SHP77 treated with DMSO at 0.1 percent for 48 hours (cell line): Measurements from ENCODE around the gene PTPMT1.
A peak's percentile ranks its signal among the peaks of the same experiment; 100 is the strongest.
"Not testable (repeated sequence)": the region's sequence is repeated elsewhere in the genome, so short reads cannot be mapped to it uniquely, and the experiment has no call there.

Experiments
- DNase-seq: peaks from one replicate; lab custom pipeline; 2025; lab: John Stamatoyannopoulos, UW

PTPMT1 gene

DNA sequence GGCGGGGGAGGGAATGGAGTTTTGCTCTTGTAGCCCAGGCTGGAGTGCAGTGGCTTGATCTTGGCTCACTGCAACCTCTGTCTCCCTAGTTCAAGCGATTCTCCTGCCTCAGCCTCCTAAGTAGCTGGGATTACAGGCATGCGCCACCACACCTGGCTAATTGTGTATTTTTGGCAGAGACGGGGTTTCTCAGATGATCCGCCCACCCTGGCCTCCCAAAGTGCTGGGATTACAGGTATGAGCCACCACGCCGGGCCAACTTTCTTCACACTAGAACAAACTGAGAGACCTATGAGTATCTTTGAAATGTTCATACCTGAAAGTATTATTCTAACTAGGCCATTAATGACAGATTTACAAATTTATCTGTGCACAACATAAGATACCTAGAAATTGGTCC lies 19.1 kb upstream of the PTPMT1 start:
- not testable (repeated sequence) for DNase-seq

DNA sequence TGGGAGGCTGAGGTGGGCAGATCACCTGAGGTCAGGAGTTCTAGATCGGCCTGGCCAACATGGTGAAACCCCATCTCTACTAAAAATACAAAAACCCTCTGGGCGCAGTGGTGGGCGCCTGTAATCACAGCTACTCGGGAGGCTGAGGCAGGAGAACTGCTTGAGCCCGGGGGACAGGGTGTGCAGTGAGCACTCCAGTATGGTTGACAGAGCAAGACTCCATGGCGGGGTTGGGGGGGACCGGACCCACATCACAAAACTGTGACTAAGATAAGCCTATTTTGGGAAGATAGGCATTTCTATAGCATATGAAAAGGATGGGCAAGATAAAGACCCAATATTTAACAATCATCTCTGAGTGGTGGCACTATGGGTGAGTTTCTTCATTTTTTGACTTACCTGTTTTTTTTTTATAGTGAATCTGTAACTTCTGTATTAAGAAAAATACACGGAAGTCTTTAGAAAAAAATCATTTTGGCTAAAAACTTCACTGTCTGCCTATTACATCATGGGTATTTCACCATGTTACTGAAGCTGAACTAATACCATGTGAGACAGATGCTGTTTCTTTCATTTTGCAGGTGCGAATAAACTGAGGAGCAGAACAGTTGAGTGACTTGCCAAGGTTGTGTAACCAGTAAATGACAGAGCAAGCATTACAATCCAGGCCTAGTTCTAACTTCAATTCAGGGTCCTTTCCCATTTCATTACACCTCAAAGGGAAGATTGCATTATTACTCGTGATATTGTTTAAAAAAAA lies 14.9 kb upstream of the PTPMT1 start:
- DNase-seq: no peak

DNA sequence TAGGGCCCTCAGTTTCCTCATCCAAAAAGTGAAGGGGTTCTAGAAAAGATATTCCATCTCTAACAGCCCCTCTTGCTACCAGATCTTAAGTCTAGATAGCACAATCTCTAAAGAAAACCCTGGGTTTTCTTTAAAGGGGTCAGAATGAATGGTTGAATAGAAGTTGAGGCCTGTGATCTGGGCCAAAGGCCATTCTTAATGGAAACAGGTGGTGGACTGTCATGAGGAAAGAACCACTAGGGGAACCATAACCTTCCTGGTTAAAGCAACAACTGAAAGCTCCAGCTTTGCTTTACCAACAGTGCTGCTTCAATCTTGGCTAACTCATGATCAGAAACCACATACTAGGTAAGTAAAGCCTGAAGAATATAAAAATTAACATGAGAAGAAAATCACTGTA lies 14.3 kb upstream of the PTPMT1 start:
- no peak for DNase-seq

DNA sequence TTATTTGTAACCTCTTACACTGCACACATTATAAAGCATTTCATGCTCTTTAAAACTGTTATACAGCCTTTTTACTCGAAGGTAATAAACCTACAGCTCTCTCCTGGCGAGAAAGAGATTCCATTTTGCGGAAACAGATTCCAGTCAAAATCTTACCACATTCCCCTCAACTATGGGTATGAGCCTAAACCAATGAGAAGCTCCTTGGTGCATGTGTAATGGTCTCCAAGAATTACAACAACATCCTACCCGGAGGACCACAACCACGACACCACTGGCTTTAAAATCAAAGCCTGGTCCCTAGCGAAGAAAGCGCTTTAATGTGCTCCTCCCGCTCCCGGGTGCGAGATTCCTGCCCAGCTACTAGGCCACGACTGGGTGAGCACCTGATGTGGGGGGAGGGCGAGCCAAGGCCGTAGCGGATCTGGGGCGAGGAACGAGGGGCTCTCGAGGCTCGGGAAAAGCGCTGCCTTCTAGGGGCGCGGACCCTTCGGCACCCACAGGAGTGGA lies 13.3 kb upstream of the PTPMT1 start:
- DNase-seq: peak; percentile 16

- peak; percentile 87 for DNase-seq
These were observed 12.6 kb upstream of the PTPMT1 start, which contains the start of gene CELF1 for GRCh38 chr11:47552566-47553405. Gene CELF1, minus strand, starts transcription at chr11:47553132. Its CDS starts 53,609 bp downstream, at chr11:47499523.

- DNase-seq: peak; percentile 84
These were observed 12.0 kb upstream of the PTPMT1 start for GRCh38 chr11:47553406-47553743.

GRCh38 chr11:47557004-47557403 lies 8.4 kb upstream of the PTPMT1 start:
- not testable (repeated sequence) for DNase-seq

DNA sequence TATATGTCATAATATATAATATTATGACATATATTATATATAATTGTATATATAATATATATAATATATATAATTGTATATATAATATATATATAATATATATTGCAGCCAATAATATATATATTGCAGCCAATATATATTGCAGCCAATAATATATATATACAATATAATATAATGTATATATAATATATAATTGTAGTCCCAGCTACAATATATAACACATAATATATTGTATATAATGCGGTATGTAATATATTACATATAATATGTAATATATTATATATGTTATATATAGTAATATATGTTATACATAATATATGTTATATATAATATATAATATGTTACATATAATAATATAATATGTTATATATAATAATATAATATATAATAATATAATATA lies 6.7 kb upstream of the PTPMT1 start:
- DNase-seq: no peak

- no peak for DNase-seq
These were observed 5.0 kb upstream of the PTPMT1 start for GRCh38 chr11:47560426-47560825.

GRCh38 chr11:47562393-47562792 lies 3.0 kb upstream of the PTPMT1 start:
- DNase-seq: not testable (repeated sequence)

GRCh38 chr11:47564366-47564765 lies 1.0 kb upstream of the PTPMT1 start:
- not testable (repeated sequence) for DNase-seq

GRCh38 chr11:47564933-47565339 lies 463 bp upstream of the PTPMT1 start:
- no peak for DNase-seq

DNA sequence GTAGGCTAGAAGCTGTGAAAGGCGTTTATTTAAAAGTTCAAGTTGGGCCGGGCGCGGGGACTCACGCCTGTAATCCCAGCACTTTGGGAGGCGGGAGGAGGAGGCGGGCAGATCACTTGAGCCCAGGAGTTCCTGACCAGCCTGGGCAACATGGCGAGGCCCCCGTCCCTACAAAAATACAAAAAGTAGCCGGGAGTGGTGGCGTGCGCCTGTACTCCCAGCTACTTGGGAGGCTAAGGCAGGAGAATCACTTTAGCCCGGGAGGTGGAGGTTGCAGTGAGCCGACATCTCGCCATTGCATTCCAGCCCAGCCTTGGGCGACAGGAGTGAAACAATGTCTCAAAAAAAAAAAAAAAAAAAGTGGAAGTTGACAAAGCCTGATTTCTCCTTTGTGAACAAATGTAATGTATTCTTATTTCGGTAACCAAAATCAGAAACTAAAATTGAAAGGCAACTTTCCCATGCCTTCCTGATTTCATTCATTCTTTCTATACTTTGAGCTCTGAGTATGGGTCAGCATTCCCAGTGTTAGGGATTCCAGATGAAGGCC lies 825 bp downstream of the PTPMT1 start:
- no peak for DNase-seq

DNA sequence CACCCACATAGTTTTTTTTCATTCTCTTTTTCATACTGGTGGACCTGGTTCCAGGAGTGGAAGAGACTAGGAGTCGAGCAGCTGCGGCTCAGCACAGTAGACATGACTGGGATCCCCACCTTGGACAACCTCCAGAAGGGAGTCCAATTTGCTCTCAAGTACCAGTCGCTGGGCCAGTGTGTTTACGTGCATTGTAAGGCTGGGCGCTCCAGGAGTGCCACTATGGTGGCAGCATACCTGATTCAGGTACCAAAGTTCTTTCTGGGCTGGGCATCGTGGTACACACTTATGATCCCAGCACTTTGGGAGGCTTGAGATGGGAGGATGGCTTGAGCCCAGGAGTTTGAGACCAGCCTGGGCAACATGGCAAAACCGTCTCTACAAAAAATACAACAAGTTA lies 4.2 kb downstream of the PTPMT1 start:
- DNase-seq: no peak

GRCh38 chr11:47570651-47571356 lies 5.4 kb downstream of the PTPMT1 start:
- DNase-seq: no peak

DNA sequence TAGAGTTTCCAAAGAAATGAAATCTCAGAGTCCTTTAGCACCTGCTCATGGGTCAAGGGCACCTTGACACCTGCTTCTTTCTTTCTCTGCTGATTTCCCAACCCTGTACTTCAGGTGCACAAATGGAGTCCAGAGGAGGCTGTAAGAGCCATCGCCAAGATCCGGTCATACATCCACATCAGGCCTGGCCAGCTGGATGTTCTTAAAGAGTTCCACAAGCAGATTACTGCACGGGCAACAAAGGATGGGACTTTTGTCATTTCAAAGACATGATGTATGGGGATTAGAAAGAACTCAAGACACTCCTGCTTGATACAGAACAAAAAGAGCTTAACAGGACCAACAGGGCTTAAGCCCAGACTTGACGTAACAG lies 5.9 kb downstream of the PTPMT1 start:
- no peak for DNase-seq

- no peak for DNase-seq
These were observed 6.5 kb downstream of the PTPMT1 start for GRCh38 chr11:47571895-47572294.

DNA sequence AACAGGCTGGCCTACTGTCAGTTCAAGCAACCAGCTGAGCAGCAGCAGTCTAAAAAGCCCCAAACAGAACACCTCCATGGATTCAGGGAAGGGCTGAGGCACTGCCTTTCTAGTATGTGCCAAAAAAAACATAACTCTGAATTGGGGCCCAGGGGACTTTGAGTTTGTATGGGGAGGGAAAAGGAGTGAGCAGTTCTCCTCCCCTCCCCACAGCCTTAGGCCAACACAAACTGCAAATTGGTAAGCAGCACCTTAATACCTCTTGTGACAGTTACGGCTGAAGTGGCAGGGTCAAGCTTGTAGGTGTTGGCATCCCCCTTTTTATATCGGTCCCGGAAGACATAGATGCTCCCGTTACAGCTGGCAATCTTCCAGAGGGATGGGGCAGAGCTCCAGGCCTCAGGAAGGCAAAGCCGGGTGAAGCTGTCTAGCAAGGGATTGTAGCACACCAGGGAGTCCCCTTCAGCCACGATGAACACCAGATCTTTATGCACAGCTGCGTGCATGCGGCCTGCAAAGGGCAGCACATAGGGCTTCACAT lies 7.4 kb downstream of the PTPMT1 start:
- no peak for DNase-seq

DNA sequence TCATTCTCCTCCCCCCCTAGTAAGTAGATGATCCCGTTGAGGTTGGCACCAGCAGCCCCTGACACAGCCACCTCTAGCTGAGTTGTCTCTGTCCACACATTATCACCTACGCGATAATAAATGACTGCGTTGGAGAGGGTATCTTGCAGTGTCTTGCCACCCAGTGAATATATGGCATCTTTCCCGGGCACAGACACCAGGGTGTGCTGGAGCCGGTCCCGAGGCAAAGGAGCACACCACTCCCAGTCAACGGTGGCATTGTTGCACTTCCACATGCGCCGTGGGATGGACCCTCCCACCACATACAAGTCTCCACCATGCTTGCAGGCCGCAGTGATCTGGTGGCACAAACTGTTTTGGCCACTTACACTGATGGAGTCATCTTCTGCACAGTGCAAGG lies 7.9 kb downstream of the PTPMT1 start:
- DNase-seq: no peak

DNA sequence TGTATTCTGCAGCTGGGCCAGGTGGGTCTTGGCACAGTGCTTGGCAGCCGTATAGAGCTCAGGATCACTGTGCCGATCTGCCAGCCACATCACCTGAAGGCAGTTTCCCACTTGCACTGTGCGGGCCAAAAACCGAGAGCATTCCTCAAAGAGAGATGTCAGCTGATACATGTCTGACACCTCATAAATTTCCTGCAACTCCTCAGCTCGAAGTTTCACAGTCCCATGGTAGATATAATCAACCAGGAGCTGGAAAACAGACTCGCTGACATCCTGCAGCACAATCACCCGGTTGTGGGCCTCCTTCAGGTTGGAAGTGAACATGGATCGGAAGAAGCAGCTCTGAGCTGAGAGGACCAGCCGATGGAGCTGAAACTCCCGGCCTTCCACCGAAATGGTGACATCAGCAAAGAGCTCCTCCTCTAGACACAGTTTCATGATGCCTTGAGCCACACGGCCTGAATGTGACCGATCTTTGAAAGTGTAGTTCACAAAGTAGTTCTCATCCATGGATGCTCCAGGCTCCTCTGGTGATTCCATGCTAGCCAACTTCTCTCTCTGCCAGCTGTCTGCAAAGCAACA lies 12.2 kb downstream of the PTPMT1 start:
- DNase-seq: no peak
